Stimulated activated CD4-positive, alpha-beta T cell treated with anti-CD3 and anti-CD28 coated beads, Interleukin-1b, Interleukin-23, amount 100 ng/mL, for 24 hours (primary cell): ENCODE results near the gene MORC4.

Source experiments
- DNase-seq, 4 experiments: peaks; one replicate each; pipeline ENCODE4 v3.0.0-alpha.2; 2020; ENCODE audit warnings: low read depth in 4 of 4, low spot score in 1 of 4

Gene MORC4

GRCh38 chrX:106912864-106913263 is 87.1 kb downstream of the MORC4 start:
- DNase-seq: no peak

GRCh38 chrX:106906361-106906760 is 93.7 kb downstream of the MORC4 start:
- DNase-seq: no peak

- DNase-seq: no peak
These were observed 94.8 kb downstream of the MORC4 start for GRCh38 chrX:106905064-106905708.

DNA sequence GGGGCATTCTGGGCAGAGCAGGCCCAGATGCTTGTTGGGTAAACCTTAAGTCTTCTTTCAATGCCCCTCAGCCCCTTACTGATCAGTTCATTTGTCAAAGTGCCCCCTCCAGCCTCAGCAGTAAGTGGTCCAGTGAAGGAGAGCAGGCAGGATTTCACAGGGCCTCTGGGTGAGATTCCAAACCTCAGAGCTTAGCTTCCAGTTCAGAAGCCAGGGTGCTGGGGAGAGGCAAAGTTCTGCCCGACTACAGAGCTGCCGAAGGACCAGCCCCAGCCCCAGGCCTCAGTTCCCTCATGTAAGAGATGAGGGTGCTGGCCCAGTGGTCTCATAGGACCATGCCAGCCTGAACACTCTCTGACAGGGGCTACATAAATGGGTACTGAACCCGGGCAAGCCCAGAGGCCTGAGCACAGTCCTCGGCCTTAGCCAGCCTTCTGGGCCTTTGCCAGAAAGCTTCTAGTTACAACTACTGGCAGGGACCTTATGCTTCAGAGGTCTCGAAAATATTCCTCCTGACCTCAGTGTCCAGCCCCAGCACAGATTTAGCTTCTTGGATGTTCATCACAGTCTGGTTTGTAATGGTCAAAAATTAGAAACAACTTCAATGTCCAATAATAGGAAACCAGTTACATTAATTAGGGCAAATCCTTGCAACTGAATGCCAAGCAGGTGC is 96.0 kb downstream of the MORC4 start:
- no peak for DNase-seq

- DNase-seq: no peak
These were observed 96.7 kb downstream of the MORC4 start, which contains the start of gene RIPPLY1 for GRCh38 chrX:106903291-106903824. Gene RIPPLY1, minus strand, starts transcription at chrX:106903341. Its CDS starts 54 bp downstream, at chrX:106903287.

- DNase-seq: no peak
These were observed 97.3 kb downstream of the MORC4 start for GRCh38 chrX:106902684-106903083.

GRCh38 chrX:106901781-106902219 is 98.2 kb downstream of the MORC4 start:
- DNase-seq: no peak

DNA sequence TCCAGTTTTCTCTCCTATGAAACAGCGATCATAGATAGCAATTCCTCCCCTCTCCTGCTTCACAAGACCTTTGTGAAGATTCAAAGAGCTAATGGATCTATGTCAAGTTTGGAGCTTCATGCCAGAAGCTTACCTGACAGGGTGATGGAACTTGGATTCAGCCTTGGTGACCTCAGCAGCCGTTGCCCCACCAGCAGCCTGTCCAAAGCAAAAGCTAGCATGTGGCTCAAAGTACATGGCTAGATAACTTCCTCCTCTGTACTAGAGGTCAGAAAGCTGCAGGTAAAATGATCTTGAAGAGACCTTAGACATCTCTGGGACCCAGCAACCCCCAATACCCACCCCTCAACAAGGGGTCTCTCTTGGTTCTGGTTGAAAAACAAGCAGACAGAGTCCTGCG is 98.7 kb downstream of the MORC4 start:
- DNase-seq: no peak

- DNase-seq: no peak
These were observed 100.2 kb downstream of the MORC4 start for GRCh38 chrX:106899841-106900240.

GRCh38 chrX:106899276-106899675 is 100.7 kb downstream of the MORC4 start:
- DNase-seq: no peak

DNA sequence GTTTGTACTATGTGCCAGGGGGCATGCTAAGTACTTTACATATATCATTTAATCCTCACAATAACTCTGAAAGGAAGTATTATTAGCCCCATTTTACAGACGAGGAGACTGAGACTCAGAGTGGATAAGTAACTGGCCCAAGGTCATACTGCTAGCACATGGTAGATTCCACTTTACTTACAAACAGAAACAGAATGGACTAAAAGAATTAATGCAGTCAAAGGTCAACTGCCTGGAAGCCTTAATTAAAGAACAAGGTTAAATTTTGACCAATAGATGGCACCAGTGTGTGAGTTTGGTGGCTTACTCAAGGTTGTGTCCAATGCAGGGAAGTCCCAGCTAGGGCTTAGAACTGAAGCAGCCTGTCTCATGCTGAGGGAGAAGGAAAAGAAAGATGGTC is 101.5 kb downstream of the MORC4 start:
- DNase-seq: no peak

DNA sequence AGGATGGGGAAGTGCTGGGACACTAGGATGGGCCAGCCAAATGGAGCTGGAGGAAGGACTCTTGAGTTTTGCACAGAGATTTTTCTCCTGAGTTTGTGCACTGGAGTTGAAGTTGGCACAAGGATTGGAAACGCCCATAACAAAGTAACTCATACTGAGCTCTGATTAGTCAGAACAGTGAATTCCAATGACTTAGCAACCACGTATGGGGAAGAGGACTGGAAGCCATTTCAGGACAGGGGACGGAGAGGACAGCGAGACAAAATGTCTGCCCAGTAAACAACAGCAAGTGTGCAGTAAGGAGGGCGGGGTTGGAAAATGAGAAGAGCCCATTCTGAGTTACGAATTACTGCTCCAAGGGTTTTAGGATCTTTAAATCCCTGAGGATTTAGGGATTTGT is 102.8 kb downstream of the MORC4 start:
- no peak for DNase-seq

DNA sequence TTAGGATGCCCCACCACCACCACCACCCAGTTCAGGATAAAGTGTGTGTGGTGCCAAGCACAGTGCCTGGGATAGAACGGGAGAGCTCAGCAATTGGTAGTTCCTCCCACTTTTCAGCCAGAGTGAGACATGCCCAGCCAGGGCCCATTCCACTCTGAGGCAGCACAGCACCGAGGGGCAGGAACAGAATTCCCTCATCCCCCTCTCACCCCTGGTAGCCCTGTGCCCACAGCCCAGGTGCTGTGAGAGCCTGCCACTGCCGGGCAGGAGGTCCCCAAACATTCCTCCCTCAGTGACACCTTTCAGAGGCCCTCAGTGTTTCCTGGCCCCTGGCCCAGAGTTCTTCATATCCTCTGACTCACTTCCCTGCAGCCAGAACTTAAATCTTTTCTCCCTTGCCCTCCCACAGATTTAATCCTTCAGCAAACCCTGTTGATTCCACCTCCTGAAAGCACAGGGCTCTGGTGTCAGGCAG is 105.0 kb downstream of the MORC4 start:
- no peak for DNase-seq

DNA sequence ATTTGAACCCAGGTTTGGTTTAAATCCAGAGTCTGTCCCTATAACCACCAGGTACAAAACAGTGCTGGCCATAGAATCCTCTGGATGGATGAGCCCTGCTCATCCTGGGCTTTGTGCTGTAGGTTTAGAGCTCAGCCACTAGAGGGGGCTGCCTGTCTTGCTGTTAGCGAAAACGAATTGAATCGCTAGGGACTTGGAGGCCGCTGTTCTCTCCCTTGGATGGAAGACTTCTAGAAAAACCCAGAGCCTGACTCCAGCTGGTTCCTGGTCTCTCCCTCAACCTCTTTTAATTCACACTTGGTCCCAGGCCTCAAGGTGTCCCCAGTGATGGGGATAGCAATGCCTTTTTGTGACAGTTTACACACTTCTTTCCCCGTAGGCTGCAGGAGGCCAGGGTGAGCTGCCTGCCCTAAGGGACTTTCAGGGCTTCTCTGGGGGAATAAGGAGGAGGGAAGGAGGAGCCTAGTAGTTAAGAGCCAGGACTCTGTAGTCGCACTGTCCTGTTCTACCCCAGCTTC is 105.6 kb downstream of the MORC4 start:
- DNase-seq: peak in 3 of 4 experiments; percentile 14 to 26 (median 21)

- DNase-seq: no peak
These were observed 108.1 kb downstream of the MORC4 start for GRCh38 chrX:106891762-106892460.
